Erythroblast (primary cell): ENCODE data around the gene TBCK.

Experiments used
- GATA1 ChIP-seq: IDR thresholded peaks from 2 replicates; pipeline ENCODE4 v1.6.1; 2011; ENCODE audit warnings: low read depth, mild to moderate bottlenecking, control low read depth, low read length, moderate library complexity
- POLR2A ChIP-seq: IDR thresholded peaks from 2 replicates; pipeline ENCODE4 v1.6.1; 2011; ENCODE audit warnings: mild to moderate bottlenecking, low read length

DNA sequence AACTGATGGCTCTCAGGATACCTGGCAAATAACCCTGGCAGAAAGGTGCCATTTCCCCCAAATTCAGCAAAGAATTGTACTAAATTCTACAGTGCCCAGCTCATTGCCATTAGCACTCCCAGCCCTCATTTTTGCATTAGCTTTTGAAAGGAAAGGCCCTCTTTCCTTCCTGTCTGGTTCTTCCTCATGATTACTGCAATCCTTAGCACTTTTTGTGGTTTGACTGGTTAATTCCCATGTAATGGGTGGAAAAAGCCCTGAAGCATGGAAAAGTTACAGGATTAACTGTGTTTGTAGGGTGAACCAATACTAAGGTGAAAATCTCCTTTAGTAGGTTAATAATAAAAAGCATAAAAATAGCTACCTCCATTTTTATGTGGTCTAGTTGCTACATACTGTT lies 281.3 kb downstream of the TBCK start:
- TF ChIP-seq POLR2A (no peak), GATA1 (no peak)
